CD14-positive monocyte (primary cell): ENCODE data around the gene CREB5. TPM values are rescaled to one million over a fixed set of nuclear protein-coding genes. Genes with fewer than 3 reads are reported as not detected.
A peak's percentile ranks its signal among the peaks of the same experiment; 100 is the strongest.

ENCODE experiments used
- DNase-seq, 3 donors: peaks; one replicate each; pipeline ENCODE4 v3.0.0-alpha.2; 2011 to 2022
- H2AFZ ChIP-seq: 2 replicates; pipeline ENCODE4 v1.6.0; 2012; ENCODE audit warnings: mild to moderate bottlenecking, low read depth, low read length, inconsistent platforms; ENCODE audit not compliant: insufficient read depth, poor library complexity, severe bottlenecking
- H3K27ac ChIP-seq, 2 donors: 1 replicate in 1 of 2; 2 replicates in 1 of 2; pipeline ENCODE4 v1.5.1; 2012 to 2013; ENCODE audit warnings: low read length in 2 of 2, control low read depth in 1 of 2, inconsistent platforms in 1 of 2, low read depth in 1 of 2, mild to moderate bottlenecking in 1 of 2
- H3K27me3 ChIP-seq, 2 donors: one replicate each; pipeline versions ENCODE4 v1.6.0 to v1.6.1; 2011 to 2013; ENCODE audit warnings: low read length in 2 of 2; ENCODE audit not compliant: control insufficient read depth in 2 of 2, insufficient read depth in 2 of 2
- H3K36me3 ChIP-seq, 2 donors: replicated peaks in 1 of 2; 1 replicate in 1 of 2; 2 replicates in 1 of 2; pipeline versions ENCODE4 v1.5.1 to v1.6.1; 2012 to 2013; ENCODE audit warnings: low read length in 2 of 2, control low read depth in 1 of 2, inconsistent platforms in 1 of 2, mild to moderate bottlenecking in 1 of 2; ENCODE audit not compliant: insufficient read depth in 2 of 2, control insufficient read depth in 1 of 2
- H3K4me1 ChIP-seq, 2 donors: 1 replicate in 1 of 2; 2 replicates in 1 of 2; pipeline versions ENCODE4 v1.5.1 to v1.6.1; 2012 to 2013; ENCODE audit warnings: low read length in 2 of 2, control low read depth in 1 of 2, inconsistent platforms in 1 of 2, mild to moderate bottlenecking in 1 of 2, moderate library complexity in 1 of 2; ENCODE audit not compliant: insufficient read depth in 2 of 2, control insufficient read depth in 1 of 2
- H3K4me2 ChIP-seq: replicated peaks from 2 replicates; pipeline ENCODE3; 2012; ENCODE audit warnings: low read length, moderate library complexity, mild to moderate bottlenecking; ENCODE audit not compliant: poor library complexity, severe bottlenecking; ENCODE audit errors: extremely low read depth
- H3K4me3 ChIP-seq, 3 experiments: fragments of 200-600 bp in 1 of 3; sonication (generic) in 1 of 3; replicated peaks in 1 of 3; 1 replicate in 2 of 3; 2 replicates in 1 of 3; pipeline ENCODE4 v1.5.1; 2011 to 2013; ENCODE audit warnings: low read length in 3 of 3, mild to moderate bottlenecking in 3 of 3, control low read depth in 2 of 3, low read depth in 2 of 3, inconsistent platforms in 1 of 3, moderate library complexity in 1 of 3
- H3K79me2 ChIP-seq: 2 replicates; pipeline ENCODE4 v1.6.0; 2012; ENCODE audit warnings: mild to moderate bottlenecking, control low read depth, inconsistent platforms, low read length, moderate library complexity; ENCODE audit not compliant: insufficient read depth
- H3K9ac ChIP-seq: 2 replicates; pipeline ENCODE4 v1.6.0; 2017; ENCODE audit warnings: low read length, mild to moderate bottlenecking; ENCODE audit not compliant: insufficient read depth, poor library complexity, severe bottlenecking
- H3K9me3 ChIP-seq, 2 donors: replicated peaks in 1 of 2; 1 replicate in 1 of 2; 2 replicates in 1 of 2; pipeline versions ENCODE4 v1.5.1 to v1.6.1; 2012 to 2013; ENCODE audit warnings: low read length in 2 of 2, control low read depth in 1 of 2; ENCODE audit not compliant: control insufficient read depth in 1 of 2, insufficient read depth in 1 of 2
- H4K20me1 ChIP-seq: 2 replicates; pipeline ENCODE4 v1.6.0; 2012; ENCODE audit warnings: mild to moderate bottlenecking, low read length, control low read depth, moderate library complexity; ENCODE audit not compliant: insufficient read depth
- H3K27ac Mint-ChIP-seq, 7 donors: one replicate each; pipeline ENCODE4 v1.8.0; 2020; ENCODE audit warnings: mild to moderate bottlenecking in 7 of 7, mixed read lengths in 7 of 7, moderate library complexity in 6 of 7, inconsistent platforms in 2 of 7
- H3K27me3 Mint-ChIP-seq, 3 donors: one replicate each; pipeline ENCODE4 v1.8.0; 2021 to 2022; ENCODE audit warnings: low read depth in 3 of 3, mild to moderate bottlenecking in 3 of 3, mixed read lengths in 3 of 3, moderate library complexity in 3 of 3, inconsistent platforms in 1 of 3
- H3K36me3 Mint-ChIP-seq, 2 donors: one replicate each; pipeline ENCODE4 v1.8.0; 2020; ENCODE audit warnings: mixed read lengths in 2 of 2, inconsistent platforms in 1 of 2, mild to moderate bottlenecking in 1 of 2
- H3K4me1 Mint-ChIP-seq: one replicate; pipeline ENCODE4 v1.8.0; 2020; ENCODE audit warnings: mild to moderate bottlenecking, mixed read lengths
- H3K4me3 Mint-ChIP-seq, 2 donors: one replicate each; pipeline ENCODE4 v1.8.0; 2020; ENCODE audit warnings: mild to moderate bottlenecking in 2 of 2, mixed read lengths in 2 of 2, moderate library complexity in 1 of 2
- H3K9me3 Mint-ChIP-seq, 7 donors: one replicate each; pipeline ENCODE4 v1.8.0; 2020 to 2022; ENCODE audit warnings: mixed read lengths in 7 of 7, mild to moderate bottlenecking in 6 of 7, moderate library complexity in 6 of 7, inconsistent platforms in 2 of 7
- WGBS: methylation state at CpG from one replicate; pipeline ENCODE4 v1.1.5; 2013; ENCODE audit warnings: missing lambda C conversion rate; ENCODE audit not compliant: insufficient coverage; 5-methylcytosine and 5-hydroxymethylcytosine counted together
- intact Hi-C, 2 donors: fragments of 100-400 bp; cut with micrococcal nuclease; formaldehyde crosslinking; loops; one replicate each; pipeline versions ENCODE4 v1.15.0 to v1.15.1; 2023
- polyA plus RNA-seq, 3 donors: library from polyadenylated mRNA; depleted of rRNA in 1 of 3; unstranded in 2 of 3; stranded (reverse) in 1 of 3; fragments of 300-500 nt in 2 of 3; fragments of >200 nt in 1 of 3; fragmentation: Illumina TruSeq in 2 of 3; gene quantifications; 1 replicate in 2 of 3; 2 replicates in 1 of 3; pipeline ENCODE4 v1.2.3, GENCODE V29; 2012 to 2021
- TF ChIP-seq, protein P1 (sequence below): fragments of 200-600 bp; IDR thresholded peaks from one replicate; pipeline ENCODE4 v1.8.0; 2022; ENCODE audit warnings: antibody characterized with exemption, mild to moderate bottlenecking

CREB5 gene
- polyA plus RNA-seq, 3 donors, result 25.1 to 72.3 (median 44.2) TPM

DNA sequence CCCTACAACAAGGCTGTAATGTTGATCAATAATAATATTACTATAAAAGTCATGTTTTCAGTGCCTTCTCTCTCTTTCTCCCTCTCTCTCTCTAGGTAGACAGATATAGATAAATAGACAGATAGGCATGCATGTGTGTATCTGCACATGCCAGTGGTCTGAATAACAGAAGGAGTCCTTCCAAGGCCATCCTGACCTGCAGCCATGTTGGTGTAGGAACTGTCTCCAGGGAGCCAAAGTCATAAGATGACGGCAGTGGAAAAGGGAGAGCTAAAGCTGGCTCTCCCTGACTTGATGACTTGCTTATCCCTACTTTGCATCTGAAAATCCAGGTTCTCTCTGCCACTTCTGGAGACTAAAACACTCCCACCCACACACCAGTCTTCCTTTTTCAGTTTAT lies 432.8 kb downstream of the CREB5 start:
- H3K27ac Mint-ChIP-seq, result peak overlapping the region in 1 of 7 donors; percentile 55
- H3K4me3 Mint-ChIP-seq, result no peak overlapping the region

DNA sequence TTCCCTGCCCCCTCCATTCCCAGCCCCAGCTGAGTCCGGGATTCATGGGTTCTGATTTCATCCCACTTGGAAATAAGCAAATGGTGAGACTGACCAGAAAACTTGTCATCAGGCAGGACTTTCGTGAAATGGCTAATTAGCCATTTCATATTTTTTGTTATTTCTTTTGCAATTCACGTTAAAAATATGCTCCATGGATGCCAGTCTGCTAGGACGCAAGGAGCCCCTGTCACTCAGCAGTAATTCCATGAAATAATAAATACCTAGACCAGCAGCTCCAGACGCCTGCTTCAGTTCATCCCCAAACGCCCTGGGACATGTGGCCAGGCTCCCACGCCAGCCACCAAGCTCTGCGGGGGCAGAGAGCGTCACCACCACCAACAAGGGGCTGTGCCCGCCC lies 434.9 kb downstream of the CREB5 start:
- TF ChIP-seq, protein P1, sequence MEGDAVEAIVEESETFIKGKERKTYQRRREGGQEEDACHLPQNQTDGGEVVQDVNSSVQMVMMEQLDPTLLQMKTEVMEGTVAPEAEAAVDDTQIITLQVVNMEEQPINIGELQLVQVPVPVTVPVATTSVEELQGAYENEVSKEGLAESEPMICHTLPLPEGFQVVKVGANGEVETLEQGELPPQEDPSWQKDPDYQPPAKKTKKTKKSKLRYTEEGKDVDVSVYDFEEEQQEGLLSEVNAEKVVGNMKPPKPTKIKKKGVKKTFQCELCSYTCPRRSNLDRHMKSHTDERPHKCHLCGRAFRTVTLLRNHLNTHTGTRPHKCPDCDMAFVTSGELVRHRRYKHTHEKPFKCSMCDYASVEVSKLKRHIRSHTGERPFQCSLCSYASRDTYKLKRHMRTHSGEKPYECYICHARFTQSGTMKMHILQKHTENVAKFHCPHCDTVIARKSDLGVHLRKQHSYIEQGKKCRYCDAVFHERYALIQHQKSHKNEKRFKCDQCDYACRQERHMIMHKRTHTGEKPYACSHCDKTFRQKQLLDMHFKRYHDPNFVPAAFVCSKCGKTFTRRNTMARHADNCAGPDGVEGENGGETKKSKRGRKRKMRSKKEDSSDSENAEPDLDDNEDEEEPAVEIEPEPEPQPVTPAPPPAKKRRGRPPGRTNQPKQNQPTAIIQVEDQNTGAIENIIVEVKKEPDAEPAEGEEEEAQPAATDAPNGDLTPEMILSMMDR, result no peak
- no peaks in the 10 kb centered on the region for H3K4me1 ChIP-seq
- H3K9ac ChIP-seq, result no peak overlapping the region
- no peaks in the 10 kb centered on the region for H3K36me3 Mint-ChIP-seq
- H3K4me3 ChIP-seq, result no peak overlapping the region
- intact Hi-C loops, result no loop called here
- peaks cover 20 to 40% (median 33%) of the 10 kb centered on the region in 3 donors for H3K27me3 Mint-ChIP-seq
- H3K9me3 ChIP-seq, result no peaks in the 10 kb centered on the region
- DNase-seq, result no peak
- H3K9me3 Mint-ChIP-seq, result no peaks in the 10 kb centered on the region
- H3K27ac ChIP-seq, result no peak overlapping the region
- no peaks in the 10 kb centered on the region for H4K20me1 ChIP-seq
- H3K36me3 ChIP-seq, result no peaks in the 10 kb centered on the region
- peaks cover 10 to 30% of the 10 kb centered on the region in 2 donors for H3K27me3 ChIP-seq
- no peak overlapping the region for H3K4me3 Mint-ChIP-seq
- H3K4me2 ChIP-seq, result no peak overlapping the region
- WGBS, result 95% methylated on average over 9 of the region's 10 CpGs
- no peaks in the 10 kb centered on the region for H3K79me2 ChIP-seq
- no peak overlapping the region for H2AFZ ChIP-seq
- H3K4me1 Mint-ChIP-seq, result no peaks in the 10 kb centered on the region
- no peak overlapping the region for H3K27ac Mint-ChIP-seq

More for the DNA sequence above, 432.8 kb downstream of the CREB5 start:
- no peak overlapping the region for H3K4me3 ChIP-seq
- H3K36me3 Mint-ChIP-seq, result no peaks in the 10 kb centered on the region
- no peaks in the 10 kb centered on the region for H3K79me2 ChIP-seq
- no peaks in the 10 kb centered on the region for H4K20me1 ChIP-seq
- H3K9me3 ChIP-seq, result no peaks in the 10 kb centered on the region
- H3K27me3 Mint-ChIP-seq, result peaks cover 10 to 27% (median 18%) of the 10 kb centered on the region in 3 donors
- intact Hi-C loops, result no loop called here
- no peak overlapping the region for H2AFZ ChIP-seq
- no peaks in the 10 kb centered on the region for H3K36me3 ChIP-seq
- no peaks in the 10 kb centered on the region for H3K4me1 Mint-ChIP-seq
- H3K4me1 ChIP-seq, result no peaks in the 10 kb centered on the region
- no CpG with 5 or more reads among the region's 1 CpG for WGBS
- TF ChIP-seq, protein P1, result no peak
- H3K9ac ChIP-seq, result no peak overlapping the region
- no peak overlapping the region for H3K4me2 ChIP-seq
- no peak overlapping the region for H3K27ac ChIP-seq
- no peak for DNase-seq
- peaks cover 0 to 12% of the 10 kb centered on the region in 2 donors for H3K27me3 ChIP-seq
- no peaks in the 10 kb centered on the region for H3K9me3 Mint-ChIP-seq
